ENCODE data around the gene ADAMTSL1. TPM values are rescaled to one million over a fixed set of nuclear protein-coding genes. Genes with fewer than 3 reads are reported as not detected.

Gene ADAMTSL1
- total RNA-seq, 1 experiment from 2014 or later: 1.2 TPM

GRCh38 chr9:18951936-18952335, 478.0 kb downstream of the ADAMTSL1 start:
- Histone ChIP-seq H3K14ac (ENCODE audit: insufficient read depth, low read length) (no peak overlapping the region), H3K4me1 (ENCODE audit: insufficient read depth, low read length) (no peaks in the 10 kb centered on the region), H3K4me2 (ENCODE audit: insufficient read depth, insufficient read length, low read length) (no peak overlapping the region), H3K79me1 (ENCODE audit: insufficient read depth, low read depth, low read length, poor library complexity, severe bottlenecking) (no peaks in the 10 kb centered on the region), H4K20me1 (ENCODE audit: control insufficient read depth, insufficient read depth, insufficient read length) (no peaks in the 10 kb centered on the region), H3K4ac (ENCODE audit: low read depth, low read length) (no peak overlapping the region), H3K18ac (ENCODE audit: insufficient read length, low read depth, low read length) (no peak overlapping the region), H3K9ac (ENCODE audit: extremely low read depth, insufficient read length, low read length) (no peak overlapping the region), H3K23ac (ENCODE audit: insufficient read length, low read depth, low read length) (no peak overlapping the region), H2BK15ac (ENCODE audit: low read depth, low read length) (no peak overlapping the region), H3T11ph (ENCODE audit: low read length) (no peak overlapping the region), H2AK5ac (ENCODE audit: insufficient read length, low read length) (no peak overlapping the region), H4K91ac (ENCODE audit: insufficient read length, low read depth, low read length) (no peak overlapping the region), H3K9me3 (ENCODE audit: control insufficient read depth, low read depth, low read length) (no peaks in the 10 kb centered on the region), H2BK120ac (ENCODE audit: low read depth, low read length, poor library complexity, severe bottlenecking) (no peak overlapping the region), H2BK20ac (ENCODE audit: low read depth, low read length, poor library complexity, severe bottlenecking) (no peak overlapping the region), H3K56ac (ENCODE audit: insufficient read length, low read depth, low read length) (no peak overlapping the region), H3K27ac (ENCODE audit: insufficient read length, low read depth, low read length) (no peak overlapping the region), H2BK12ac (ENCODE audit: insufficient read length, low read depth, low read length) (no peak overlapping the region), H4K8ac (replicated peaks; ENCODE audit: insufficient read length, low read depth, low read length) (no peak overlapping the region), H3K79me2 (ENCODE audit: insufficient read depth, low read length) (no peaks in the 10 kb centered on the region), H4K5ac (ENCODE audit: insufficient read length, low read depth, low read length) (no peak overlapping the region), H2BK5ac (ENCODE audit: insufficient read length, low read length) (no peak overlapping the region), H2AFZ (ENCODE audit: low read length) (no peak overlapping the region), H3K27me3 (ENCODE audit: insufficient read depth, low read length) (no peaks in the 10 kb centered on the region), H3K23me2 (ENCODE audit: insufficient read length, low read depth, low read length, poor library complexity, severe bottlenecking) (no peaks in the 10 kb centered on the region)
- Mint-ChIP-seq H3K9me3 (no peaks in the 10 kb centered on the region), H3K4me1 (no peaks in the 10 kb centered on the region), H3K36me3 (ENCODE audit: insufficient read depth in 1 of 3, low read depth in 3 of 3) (no peaks in the 10 kb centered on the region; a peak in 1 of 7 replicates), H3K27me3 (ENCODE audit: low read depth) (peaks cover 2% of the 10 kb centered on the region; the same call in 1 of the 2 replicates), H3K4me3 (no peak overlapping the region), H3K27ac (no peak overlapping the region)
- TF ChIP-seq CTCF (conservative IDR thresholded peaks at IDR 0.05): no peak
- no peak for DNase-seq
- WGBS (ENCODE audit: extremely low coverage, insufficient read length, low lambda C conversion rate): no CpG with 5 or more reads among the region's 1 CpG

Data from H9 (cell line).